Omental fat pad (tissue), 4 donors: Measurements from ENCODE around the gene ABHD12. TPM values are rescaled to one million over a fixed set of nuclear protein-coding genes. Genes with fewer than 3 reads are reported as not detected.
"Not testable (repeated sequence)": the region's sequence is repeated elsewhere in the genome, so short reads cannot be mapped to it uniquely, and the experiment has no call there.

Experiments
- ATAC-seq: fragments of 150-250 bp; one replicate; pipeline ENCODE4 v1.9.1; 2016; ENCODE audit warnings: mild to moderate bottlenecking, moderate library complexity; ENCODE audit not compliant: low FRiP score
- DNase-seq: peaks from one replicate; pipeline ENCODE4 v3.0.0-alpha.2; 2019; ENCODE audit warnings: low spot score
- total RNA-seq, 4 donors: library from RNA; depleted of rRNA; stranded (reverse); fragments of >200 nt; gene quantifications; one replicate each; pipeline ENCODE4 v1.1.0, GENCODE V29; 2016
- TF ChIP-seq, protein P1 (sequence below), 3 donors: fragments of 450-650 bp; IDR thresholded peaks; one replicate each; pipeline ENCODE4 v1.5.1; 2016 to 2017; ENCODE audit warnings: antibody characterized with exemption in 3 of 3, mild to moderate bottlenecking in 3 of 3, moderate library complexity in 2 of 3

Gene ABHD12
- total RNA-seq, 4 donors from 2014 or later = 30.3 to 46.3 (median 38.4) TPM

DNA sequence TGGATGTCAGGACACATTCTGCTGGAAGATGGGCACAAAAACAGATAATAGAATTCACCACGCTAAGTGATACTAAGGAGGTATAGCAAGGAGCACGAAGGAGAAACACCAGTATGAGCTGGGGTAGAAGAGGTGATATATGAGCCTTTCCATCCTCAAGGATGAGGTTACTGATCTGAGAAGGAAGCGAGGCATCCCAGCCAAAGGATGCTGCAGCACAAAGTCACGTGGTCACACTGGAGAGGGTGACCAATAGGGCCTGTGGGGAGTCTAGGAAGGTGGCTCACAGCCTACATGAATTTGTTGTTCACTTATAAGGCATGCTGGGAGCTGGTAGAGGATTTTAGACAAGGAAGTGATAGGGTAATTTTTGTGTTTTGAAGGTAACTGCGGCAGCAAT lies 18.3 kb upstream of the ABHD12 start:
- no peak for DNase-seq
- no peak for ATAC-seq
- TF ChIP-seq, protein P1, sequence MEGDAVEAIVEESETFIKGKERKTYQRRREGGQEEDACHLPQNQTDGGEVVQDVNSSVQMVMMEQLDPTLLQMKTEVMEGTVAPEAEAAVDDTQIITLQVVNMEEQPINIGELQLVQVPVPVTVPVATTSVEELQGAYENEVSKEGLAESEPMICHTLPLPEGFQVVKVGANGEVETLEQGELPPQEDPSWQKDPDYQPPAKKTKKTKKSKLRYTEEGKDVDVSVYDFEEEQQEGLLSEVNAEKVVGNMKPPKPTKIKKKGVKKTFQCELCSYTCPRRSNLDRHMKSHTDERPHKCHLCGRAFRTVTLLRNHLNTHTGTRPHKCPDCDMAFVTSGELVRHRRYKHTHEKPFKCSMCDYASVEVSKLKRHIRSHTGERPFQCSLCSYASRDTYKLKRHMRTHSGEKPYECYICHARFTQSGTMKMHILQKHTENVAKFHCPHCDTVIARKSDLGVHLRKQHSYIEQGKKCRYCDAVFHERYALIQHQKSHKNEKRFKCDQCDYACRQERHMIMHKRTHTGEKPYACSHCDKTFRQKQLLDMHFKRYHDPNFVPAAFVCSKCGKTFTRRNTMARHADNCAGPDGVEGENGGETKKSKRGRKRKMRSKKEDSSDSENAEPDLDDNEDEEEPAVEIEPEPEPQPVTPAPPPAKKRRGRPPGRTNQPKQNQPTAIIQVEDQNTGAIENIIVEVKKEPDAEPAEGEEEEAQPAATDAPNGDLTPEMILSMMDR (IDR thresholded peaks at IDR 0.05) = no peak

DNA sequence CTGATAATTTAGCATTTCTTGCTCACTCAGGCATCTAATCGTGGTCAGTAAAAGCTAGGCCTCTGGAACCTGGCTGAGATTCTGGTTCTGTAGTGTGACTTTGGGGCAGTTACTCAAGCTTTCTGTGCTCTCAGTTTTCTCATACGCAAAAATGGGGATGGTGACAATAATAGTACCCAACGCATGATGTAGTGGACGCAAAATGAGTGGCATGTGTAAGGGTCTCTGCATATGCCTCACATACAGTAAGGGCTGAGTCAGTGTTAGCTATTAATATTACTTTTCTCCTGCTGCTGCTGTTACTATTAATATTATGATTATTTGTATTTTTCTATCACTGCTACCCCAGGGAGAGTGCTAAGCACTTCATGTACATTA lies 17.5 kb upstream of the ABHD12 start:
- DNase-seq (no peak), ATAC-seq (no peak)
- TF ChIP-seq, protein P1 (IDR thresholded peaks at IDR 0.05) = no peak

DNA sequence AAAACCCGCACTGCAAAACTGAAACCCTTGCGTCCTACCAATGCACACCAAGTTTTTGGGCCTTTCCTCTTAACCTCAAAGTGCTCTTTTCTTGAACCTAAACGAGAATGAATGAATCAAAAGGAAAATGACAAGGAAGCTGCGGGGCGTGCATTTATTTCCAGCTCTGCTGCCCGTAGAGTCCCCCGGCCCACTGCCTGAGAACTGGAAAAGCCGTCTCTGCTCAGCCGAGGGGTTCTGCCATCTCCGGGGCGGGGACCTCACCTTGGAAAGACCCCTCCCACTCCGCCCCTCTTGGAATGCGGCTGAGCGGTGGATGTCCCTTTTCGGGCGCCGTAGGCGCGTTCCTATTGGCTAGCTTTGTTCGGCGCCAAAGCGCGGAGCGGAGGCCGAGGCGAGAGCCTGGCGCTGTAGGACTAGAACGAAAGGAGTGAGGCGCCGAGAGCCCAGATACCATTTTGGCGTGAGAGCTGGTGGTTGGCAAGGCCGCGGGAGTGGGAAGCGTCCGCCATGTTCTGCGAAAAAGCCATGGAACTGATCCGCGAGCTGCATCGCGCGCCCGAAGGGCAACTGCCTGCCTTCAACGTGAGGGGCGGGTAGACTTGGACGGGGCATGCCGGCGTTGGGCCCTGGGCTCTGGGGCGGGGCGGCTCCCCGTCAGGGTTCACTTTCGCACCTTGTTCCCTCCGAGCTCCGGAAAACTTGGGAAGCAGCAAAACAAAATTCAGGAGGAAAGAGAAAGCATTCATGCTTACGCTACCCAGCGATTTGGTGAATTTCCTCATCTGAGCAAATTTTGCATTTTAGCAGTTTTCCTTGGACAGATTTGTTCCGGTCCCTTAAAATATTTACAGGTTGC lies 16.9 kb upstream of the ABHD12 start, which contains the start of gene GINS1:
Gene GINS1 (plus strand): TSS at position 363 of the 859 bp plus-strand sequence. CDS start 148 bp downstream, at position 511.
- TF ChIP-seq, protein P1 (IDR thresholded peaks at IDR 0.05) = no peak
- peak; percentile 38 for DNase-seq
- peak; percentile 96 for ATAC-seq

DNA sequence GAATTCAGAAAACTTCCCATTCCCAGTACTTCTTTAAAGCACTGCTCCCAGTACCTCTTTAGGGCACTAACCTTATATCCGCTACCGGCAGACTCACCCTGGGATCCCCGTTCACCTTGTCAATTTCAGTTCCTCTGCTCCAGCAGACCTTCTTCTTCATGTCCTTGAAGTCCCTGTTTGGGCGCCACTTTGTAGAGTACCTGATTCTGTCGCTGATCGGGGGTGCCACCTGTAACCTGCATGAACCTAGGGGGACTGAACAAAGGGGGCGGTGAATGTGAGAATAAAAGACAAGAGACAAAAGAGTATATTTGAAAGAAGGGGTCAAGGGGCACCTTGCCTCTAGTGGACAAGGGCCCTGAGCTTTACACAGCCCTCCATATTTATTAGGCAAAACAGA lies 11.9 kb upstream of the ABHD12 start:
- ATAC-seq (no peak), DNase-seq (no peak)
- TF ChIP-seq, protein P1 (IDR thresholded peaks at IDR 0.05) = no peak

DNA sequence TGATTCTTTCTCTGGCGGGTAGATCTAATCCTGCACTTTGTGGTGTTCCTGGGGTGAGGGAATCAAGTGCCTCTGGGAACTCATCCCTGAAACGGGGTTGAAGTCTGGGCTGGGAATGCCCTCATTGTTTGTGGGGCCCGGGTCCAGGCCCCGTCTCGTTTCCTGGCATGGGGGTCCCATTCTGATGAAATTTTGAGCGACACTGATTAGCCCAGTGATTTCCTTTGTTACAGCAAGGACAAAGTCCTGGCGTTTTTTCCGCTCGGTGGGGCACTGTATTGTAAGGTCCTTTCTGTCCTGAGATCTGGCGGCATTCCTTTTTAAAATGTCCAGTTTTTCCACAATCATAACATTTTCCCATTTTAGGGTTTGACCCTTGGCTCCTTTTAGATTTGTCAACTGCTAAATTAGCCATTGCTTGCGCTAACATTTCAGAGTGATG lies 9.7 kb upstream of the ABHD12 start:
- not testable (repeated sequence) for DNase-seq, ATAC-seq

DNA sequence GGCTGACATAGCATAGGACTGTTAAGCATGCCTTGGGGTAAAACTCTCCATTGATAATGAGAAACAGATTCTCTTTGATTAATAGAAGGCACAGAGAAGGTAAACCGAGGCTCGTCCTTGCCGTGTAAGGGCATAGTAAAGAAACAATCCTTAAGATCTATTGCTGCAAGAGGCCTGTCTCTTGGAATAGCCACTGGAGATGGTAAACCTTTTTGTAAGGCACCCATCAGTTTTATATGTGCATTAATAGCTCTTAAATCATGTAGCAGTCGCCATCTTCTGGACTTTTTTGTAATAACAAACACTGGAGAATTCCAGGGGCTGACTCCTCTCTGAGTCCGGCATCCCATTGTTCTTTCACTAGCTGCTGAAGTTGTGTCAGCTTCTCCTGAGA lies 8.4 kb upstream of the ABHD12 start:
- peak; percentile 81 for ATAC-seq

DNA sequence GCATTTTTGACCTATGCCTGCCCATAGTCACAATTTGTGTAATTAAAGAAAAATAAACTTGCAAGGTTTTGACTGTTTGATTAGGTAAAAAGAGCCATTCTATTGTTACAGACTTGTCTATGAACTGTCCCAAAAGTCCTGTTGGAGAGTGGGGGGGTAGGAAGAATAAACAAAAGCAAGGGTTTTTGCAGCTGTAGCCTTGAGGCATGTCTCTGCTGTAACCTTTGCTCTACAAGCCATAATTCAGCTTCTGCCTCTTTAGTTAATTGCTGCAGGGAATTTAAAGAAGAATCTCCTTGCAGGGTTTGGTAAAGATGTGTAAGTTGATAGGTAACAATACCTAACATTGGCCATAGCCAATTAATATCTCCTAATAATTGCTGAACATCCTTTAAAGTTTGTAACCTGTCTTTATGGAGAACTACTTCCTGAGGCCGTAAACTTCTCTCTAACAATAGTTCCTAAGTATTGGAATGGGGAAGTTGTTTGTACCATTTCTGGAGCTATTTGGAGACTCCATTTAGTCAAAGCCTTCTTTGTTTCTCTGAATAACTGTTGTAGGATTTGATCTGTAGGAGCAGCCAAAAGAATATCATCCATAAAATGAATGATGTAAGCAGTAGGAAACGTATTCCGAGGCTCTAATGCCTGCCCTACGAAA lies 7.9 kb upstream of the ABHD12 start:
- TF ChIP-seq, protein P1 (IDR thresholded peaks at IDR 0.05) = no peak
- ATAC-seq = no peak
- DNase-seq = no peak

More for the DNA sequence above, 8.4 kb upstream of the ABHD12 start:
- DNase-seq = no peak
- TF ChIP-seq, protein P1 (IDR thresholded peaks at IDR 0.05) = no peak
